ENCODE measurements around the gene P2RY6.
"Not testable (repeated sequence)": the region's sequence is repeated elsewhere in the genome, so short reads cannot be mapped to it uniquely, and the experiment has no call there.

Gene P2RY6

DNA sequence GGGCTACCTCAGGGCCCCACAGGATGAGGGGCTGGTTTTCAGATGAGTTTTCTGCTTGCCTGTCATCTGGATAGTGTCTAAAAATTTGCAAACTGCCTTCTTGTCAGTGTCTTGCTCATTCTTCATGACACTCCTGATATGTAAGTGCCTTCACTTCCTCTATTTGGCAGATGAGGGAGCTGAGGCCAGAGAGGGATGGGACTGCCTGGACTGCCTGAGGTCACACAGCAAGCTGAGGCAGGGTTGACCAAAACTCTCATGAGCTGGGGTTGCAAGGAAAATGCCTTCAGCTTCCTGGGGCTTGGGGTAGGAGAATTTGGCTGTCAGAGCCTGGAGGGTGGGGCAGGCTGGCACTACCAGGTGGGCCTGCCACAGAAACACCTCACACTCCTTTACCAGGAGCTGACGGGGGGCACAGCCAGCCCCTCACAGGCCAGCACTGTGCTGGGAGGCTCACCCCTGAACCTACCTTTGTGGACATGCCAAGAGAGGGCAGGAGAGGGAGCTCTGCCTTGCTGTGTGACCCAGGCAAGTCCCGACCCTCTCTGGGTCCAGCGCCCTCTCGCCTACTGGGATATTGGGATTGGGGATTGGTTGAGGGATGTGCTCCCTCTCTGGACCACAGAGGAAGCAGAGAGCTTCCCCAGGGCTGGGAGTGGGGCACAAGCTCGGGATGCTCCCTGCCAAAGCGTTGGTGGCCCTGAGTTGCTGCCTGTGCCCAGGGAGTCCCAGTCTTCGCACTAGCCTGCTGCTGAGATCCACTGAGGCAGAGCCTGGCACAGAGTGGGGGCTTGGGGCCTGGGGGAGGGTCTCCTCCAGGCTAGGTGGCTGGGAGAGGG lies 1.9 kb upstream of the P2RY6 start:
- peak; percentile 57 for DNase-seq (ENCODE audit: extremely low spot score)
- TF ChIP-seq, protein P1, sequence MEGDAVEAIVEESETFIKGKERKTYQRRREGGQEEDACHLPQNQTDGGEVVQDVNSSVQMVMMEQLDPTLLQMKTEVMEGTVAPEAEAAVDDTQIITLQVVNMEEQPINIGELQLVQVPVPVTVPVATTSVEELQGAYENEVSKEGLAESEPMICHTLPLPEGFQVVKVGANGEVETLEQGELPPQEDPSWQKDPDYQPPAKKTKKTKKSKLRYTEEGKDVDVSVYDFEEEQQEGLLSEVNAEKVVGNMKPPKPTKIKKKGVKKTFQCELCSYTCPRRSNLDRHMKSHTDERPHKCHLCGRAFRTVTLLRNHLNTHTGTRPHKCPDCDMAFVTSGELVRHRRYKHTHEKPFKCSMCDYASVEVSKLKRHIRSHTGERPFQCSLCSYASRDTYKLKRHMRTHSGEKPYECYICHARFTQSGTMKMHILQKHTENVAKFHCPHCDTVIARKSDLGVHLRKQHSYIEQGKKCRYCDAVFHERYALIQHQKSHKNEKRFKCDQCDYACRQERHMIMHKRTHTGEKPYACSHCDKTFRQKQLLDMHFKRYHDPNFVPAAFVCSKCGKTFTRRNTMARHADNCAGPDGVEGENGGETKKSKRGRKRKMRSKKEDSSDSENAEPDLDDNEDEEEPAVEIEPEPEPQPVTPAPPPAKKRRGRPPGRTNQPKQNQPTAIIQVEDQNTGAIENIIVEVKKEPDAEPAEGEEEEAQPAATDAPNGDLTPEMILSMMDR (IDR thresholded peaks at IDR 0.05; ENCODE audit: control extremely low read depth, extremely low read depth, low read depth, missing control alignments): no peak
- ChIA-PET CTCF (interaction anchor here (0.8 to 4.1 kb wide), 10 partner anchors 9 to 390 kb away, joined by 3 to 20 read pairs (median 3); no protein-coding TSS in a partner anchor), POLR2A (no interaction called here)

DNA sequence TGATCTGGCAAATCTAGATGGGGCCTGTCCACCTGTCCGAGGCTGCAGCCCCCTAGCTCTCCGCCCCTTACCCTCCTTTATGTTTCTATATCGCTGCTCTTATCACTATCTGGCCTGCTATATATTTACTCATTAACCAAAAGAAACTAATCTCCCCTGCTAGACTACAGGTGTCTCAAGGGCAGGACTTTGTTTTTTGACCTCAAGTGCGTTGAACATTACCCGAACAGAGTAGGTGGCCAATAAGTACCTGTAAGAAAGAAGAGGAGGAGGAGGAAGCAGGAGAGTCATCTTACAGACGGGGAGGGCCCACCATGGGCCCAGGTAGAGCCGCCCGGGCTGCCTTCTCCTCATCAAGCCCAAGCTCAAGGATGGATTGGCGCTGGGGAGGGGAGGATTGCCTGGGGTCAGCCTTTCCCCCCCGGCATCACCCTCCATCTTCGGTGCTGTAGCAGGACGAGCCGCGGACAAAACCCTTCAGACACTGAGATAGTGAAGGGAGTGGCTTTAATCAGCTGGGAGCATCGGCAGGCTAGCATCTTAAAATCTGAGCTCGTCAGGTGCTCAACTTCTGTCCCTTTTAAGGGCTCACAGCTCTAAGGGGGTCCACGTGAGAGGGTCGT lies 1.2 kb upstream of the P2RY6 start:
- DNase-seq (ENCODE audit: extremely low spot score): no peak
- CTCF ChIA-PET: interaction anchor here (0.9 to 4.1 kb wide), 6 partner anchors 10 to 62 kb away, joined by 3 to 20 read pairs (median 4); no protein-coding TSS in a partner anchor
- TF ChIP-seq, protein P1 (IDR thresholded peaks at IDR 0.05; ENCODE audit: control extremely low read depth, extremely low read depth, low read depth, missing control alignments): no peak
- POLR2A ChIA-PET: no interaction called here

DNA sequence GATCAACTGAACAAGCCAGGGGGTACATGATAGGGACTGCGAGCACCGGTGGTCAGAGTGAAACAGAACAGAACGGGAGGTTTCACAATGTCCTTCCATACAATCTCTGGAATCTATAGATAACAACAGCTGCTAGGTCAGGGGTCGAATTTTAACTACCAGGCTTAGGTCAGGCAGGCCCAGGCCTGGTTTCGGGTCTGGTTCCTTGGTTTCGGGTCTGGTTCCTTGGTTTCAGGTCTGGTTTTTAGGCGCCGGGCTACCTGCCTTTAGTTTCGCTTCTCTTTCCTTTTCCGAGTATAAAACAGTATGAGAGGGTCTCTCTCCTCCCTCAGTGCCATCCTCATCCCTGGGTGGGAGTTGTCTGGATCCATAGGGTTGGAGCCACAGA lies 666 bp upstream of the P2RY6 start:
- POLR2A ChIA-PET; DNase-seq (ENCODE audit: extremely low spot score): not testable (repeated sequence)
- CTCF ChIA-PET: interaction anchor here (4.1 kb wide), 1 partner anchor 18 kb away, joined by 20 read pairs; no protein-coding TSS in a partner anchor

DNA sequence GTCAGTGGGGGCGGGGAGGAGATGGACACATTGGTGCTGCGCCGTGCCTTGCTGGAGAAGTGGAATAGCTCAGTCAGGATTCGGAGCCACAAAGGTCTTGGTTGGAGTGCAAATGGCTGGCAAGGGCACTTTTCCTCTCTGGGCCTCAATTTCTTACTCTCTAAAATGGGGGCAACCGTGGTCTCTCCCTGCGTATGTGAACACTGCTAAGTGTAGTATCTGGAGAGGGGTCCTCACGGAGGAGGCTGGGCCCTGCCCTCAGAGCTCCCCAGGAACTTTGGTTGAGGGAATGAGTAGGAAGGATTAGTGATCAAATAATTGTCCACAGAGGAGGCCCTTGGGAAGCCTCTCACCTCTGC lies 521 bp downstream of the P2RY6 start:
- CTCF ChIA-PET: interaction anchor here (0.6 to 4.1 kb wide), 5 partner anchors 11 to 95 kb away, joined by 3 to 20 read pairs (median 3); no protein-coding TSS in a partner anchor

DNA sequence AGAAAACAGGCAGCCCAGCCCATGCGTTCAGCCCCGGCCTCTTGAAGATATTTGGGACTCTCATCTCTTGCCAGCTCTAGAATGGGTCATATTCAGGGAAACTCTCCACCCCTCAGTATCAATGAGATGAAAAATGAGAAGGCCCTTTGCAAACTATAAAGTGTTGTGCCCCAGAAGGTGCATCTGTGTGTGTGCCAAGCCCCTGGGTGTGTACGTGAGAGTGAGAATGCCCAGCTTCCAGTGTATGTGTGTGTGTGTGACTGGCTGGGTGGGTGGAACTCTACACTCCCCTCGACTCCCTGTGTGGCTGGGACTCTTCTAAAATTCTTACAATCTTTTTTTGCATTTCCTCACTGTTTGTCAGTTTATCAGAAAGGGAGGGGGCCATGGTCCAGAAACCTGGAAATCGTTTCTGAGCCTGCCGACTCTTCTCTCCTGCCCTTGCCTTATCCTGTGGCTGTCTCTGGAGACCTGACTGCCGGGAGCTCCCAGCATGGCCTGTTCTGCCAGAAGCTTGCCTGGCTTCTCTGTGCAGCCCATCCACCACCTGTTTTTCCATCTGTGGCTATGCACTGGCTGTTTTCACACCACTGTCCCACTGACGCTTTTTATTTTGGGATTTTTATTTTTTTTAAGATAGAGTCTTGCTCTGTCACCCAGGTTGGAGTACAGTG lies 1.2 kb downstream of the P2RY6 start:
- POLR2A ChIA-PET: no interaction called here

More for the DNA sequence above, 521 bp downstream of the P2RY6 start:
- TF ChIP-seq, protein P1 (IDR thresholded peaks at IDR 0.05; ENCODE audit: control extremely low read depth, extremely low read depth, low read depth, missing control alignments): no peak
- DNase-seq (ENCODE audit: extremely low spot score): no peak
- POLR2A ChIA-PET: interaction anchor here (0.6 kb wide), 1 partner anchor 73 kb away, joined by 3 read pairs; no protein-coding TSS in a partner anchor

DNA sequence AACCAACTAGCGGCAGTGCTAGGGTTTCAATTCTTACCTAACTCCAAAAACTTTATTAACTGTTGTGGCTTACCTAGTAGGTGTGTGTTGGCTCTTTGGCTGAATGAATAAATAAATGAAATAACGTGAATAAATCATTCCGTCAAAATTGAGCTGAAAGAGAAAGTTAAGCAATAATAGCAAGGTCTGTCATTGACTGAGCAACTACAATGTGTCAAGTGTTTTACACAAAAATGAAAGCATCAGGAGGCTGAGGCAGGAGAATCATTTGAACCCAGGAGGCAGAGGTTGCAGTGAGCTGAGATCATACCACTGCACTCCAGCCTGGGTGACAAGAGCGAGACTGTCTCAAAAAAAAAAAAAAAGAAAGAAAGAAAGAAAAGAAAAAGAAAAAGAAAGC lies 2.1 kb downstream of the P2RY6 start:
- DNase-seq (ENCODE audit: extremely low spot score); POLR2A ChIA-PET: not testable (repeated sequence)
- CTCF ChIA-PET: interaction anchor here (0.7 to 2.4 kb wide), 7 partner anchors 11 to 77 kb away, joined by 3 to 6 read pairs (median 3); no protein-coding TSS in a partner anchor

More for the DNA sequence above, 1.2 kb downstream of the P2RY6 start:
- CTCF ChIA-PET: interaction anchor here (0.7 to 4.1 kb wide), 6 partner anchors 12 to 62 kb away, joined by 3 to 20 read pairs (median 4); no protein-coding TSS in a partner anchor
- no peak for DNase-seq (ENCODE audit: extremely low spot score)
- TF ChIP-seq, protein P1 (IDR thresholded peaks at IDR 0.05; ENCODE audit: control extremely low read depth, extremely low read depth, low read depth, missing control alignments): no peak

DNA sequence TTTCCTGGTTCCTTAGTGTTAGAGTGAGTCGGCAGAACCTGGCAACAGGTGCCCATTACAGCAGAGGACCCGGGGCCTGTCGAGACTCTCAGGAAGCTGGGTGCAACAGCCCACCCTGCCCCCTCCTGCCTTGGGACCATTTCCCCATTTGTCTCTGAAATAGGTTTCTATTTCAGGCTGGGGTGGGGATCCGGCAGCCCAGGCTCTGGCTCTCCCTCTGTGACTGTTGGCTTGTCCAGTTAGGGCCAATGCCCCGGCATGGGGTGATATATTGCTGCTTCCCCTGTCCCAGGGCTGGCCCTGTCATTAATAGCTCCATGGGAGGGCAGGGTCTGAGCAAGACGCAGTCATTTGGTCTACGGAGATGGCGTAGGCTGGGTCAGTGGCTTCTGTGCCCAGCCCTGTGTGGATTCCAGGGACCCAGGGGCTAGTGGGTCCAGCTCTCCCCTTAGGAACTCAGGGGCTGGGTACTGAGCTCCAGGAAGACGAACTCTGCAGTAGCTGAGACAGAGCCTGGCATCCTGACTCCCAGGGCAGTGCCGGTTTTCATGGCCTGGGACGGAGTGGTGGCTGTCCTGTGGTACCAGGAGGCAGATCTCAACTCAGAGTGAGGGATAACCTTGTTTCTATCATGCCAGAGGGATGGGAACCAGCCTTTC lies 2.7 kb downstream of the P2RY6 start:
- ChIA-PET CTCF (interaction anchor here (0.6 to 2.4 kb wide), 9 partner anchors 12 to 77 kb away, joined by 3 to 6 read pairs (median 3); no protein-coding TSS in a partner anchor), POLR2A (no interaction called here)
- TF ChIP-seq, protein P1 (IDR thresholded peaks at IDR 0.05; ENCODE audit: control extremely low read depth, extremely low read depth, low read depth, missing control alignments): no peak
- no peak for DNase-seq (ENCODE audit: extremely low spot score)
